Glutamatergic neuron (in vitro differentiated cells): ENCODE measurements around the gene LZTR1. TPM values are rescaled to one million over a fixed set of nuclear protein-coding genes. Genes with fewer than 3 reads are reported as not detected.

Source experiments
- DNase-seq: peaks from one replicate; pipeline ENCODE4 v3.0.0; 2022
- H3K27ac Mint-ChIP-seq: one replicate; pipeline ENCODE4 v1.8.0; 2020; ENCODE audit warnings: mild to moderate bottlenecking, mixed read lengths, inconsistent platforms; ENCODE audit not compliant: unreplicated experiment
- H3K27me3 Mint-ChIP-seq: one replicate; pipeline ENCODE4 v1.8.0; 2020; ENCODE audit warnings: mild to moderate bottlenecking, moderate library complexity, mixed read lengths, inconsistent platforms; ENCODE audit not compliant: unreplicated experiment
- H3K36me3 Mint-ChIP-seq: one replicate; pipeline ENCODE4 v1.8.0; 2020; ENCODE audit warnings: mild to moderate bottlenecking, mixed read lengths, inconsistent platforms; ENCODE audit not compliant: unreplicated experiment
- H3K4me1 Mint-ChIP-seq: one replicate; pipeline ENCODE4 v1.8.0; 2020; ENCODE audit warnings: mild to moderate bottlenecking, low read depth, mixed read lengths, inconsistent platforms; ENCODE audit not compliant: unreplicated experiment
- H3K4me3 Mint-ChIP-seq: one replicate; pipeline ENCODE4 v1.8.0; 2020; ENCODE audit warnings: mild to moderate bottlenecking, mixed read lengths, inconsistent platforms; ENCODE audit not compliant: unreplicated experiment
- H3K9me3 Mint-ChIP-seq: one replicate; pipeline ENCODE4 v1.8.0; 2020; ENCODE audit warnings: mild to moderate bottlenecking, moderate library complexity, mixed read lengths, inconsistent platforms; ENCODE audit not compliant: unreplicated experiment
- CTCF ChIP-seq: fragments of 200-600 bp; sonication (generic); IDR thresholded peaks from one replicate; pipeline ENCODE4 v1.5.0; 2021; ENCODE audit not compliant: partially characterized antibody, unreplicated experiment
- total RNA-seq: library from RNA; stranded (reverse); fragmentation: NEBNext Ultra II Directional; extraction: Animal tissue kit (Norgen Biotek cat#: 25700); gene quantifications from one replicate; pipeline ENCODE4 v1.2.1, GENCODE V29; 2021; ENCODE audit not compliant: unreplicated experiment

LZTR1 gene
- total RNA-seq, 1 donor from 2014 or later: 165 TPM

GRCh38 chr22:20956258-20957101 is 25.6 kb upstream of the LZTR1 start:
- H3K4me3 Mint-ChIP-seq: peak overlapping the region; percentile 61
- no peak for TF ChIP-seq CTCF
- H3K4me1 Mint-ChIP-seq: peaks cover 21% of the 10 kb centered on the region
- peaks cover 16% of the 10 kb centered on the region for H3K27me3 Mint-ChIP-seq
- H3K27ac Mint-ChIP-seq: no peak overlapping the region
- H3K9me3 Mint-ChIP-seq: peaks cover 16% of the 10 kb centered on the region
- DNase-seq: no peak
- no peaks in the 10 kb centered on the region for H3K36me3 Mint-ChIP-seq

- DNase-seq: no peak
- no peak for TF ChIP-seq CTCF
- H3K4me3 Mint-ChIP-seq: peak overlapping the region; percentile 64
These were observed 24.9 kb upstream of the LZTR1 start for GRCh38 chr22:20957102-20957682.

GRCh38 chr22:20957683-20958431 is 24.2 kb upstream of the LZTR1 start:
- no peak for TF ChIP-seq CTCF
- peak; percentile 46 for DNase-seq
- H3K27me3 Mint-ChIP-seq: peaks cover 11% of the 10 kb centered on the region
- peaks cover 8% of the 10 kb centered on the region for H3K4me1 Mint-ChIP-seq
- H3K4me3 Mint-ChIP-seq: peak overlapping the region; percentile 64
- peak overlapping the region; percentile 38 for H3K27ac Mint-ChIP-seq
- no peaks in the 10 kb centered on the region for H3K36me3 Mint-ChIP-seq
- H3K9me3 Mint-ChIP-seq: peaks cover 10% of the 10 kb centered on the region

More at GRCh38 chr22:20957102-20957682, 24.9 kb upstream of the LZTR1 start:
- H3K9me3 Mint-ChIP-seq: peaks cover 13% of the 10 kb centered on the region
- no peak overlapping the region for H3K27ac Mint-ChIP-seq
- H3K36me3 Mint-ChIP-seq: no peaks in the 10 kb centered on the region
- peaks cover 14% of the 10 kb centered on the region for H3K4me1 Mint-ChIP-seq
- peaks cover 16% of the 10 kb centered on the region for H3K27me3 Mint-ChIP-seq

GRCh38 chr22:20959578-20960461 is 22.3 kb upstream of the LZTR1 start:
- Mint-ChIP-seq H3K4me3 (no peak overlapping the region), H3K27ac (no peak overlapping the region), H3K36me3 (no peaks in the 10 kb centered on the region), H3K9me3 (peaks cover 8% of the 10 kb centered on the region), H3K27me3 (peaks cover 17% of the 10 kb centered on the region), H3K4me1 (peaks cover 11% of the 10 kb centered on the region)
- DNase-seq: no peak
- TF ChIP-seq CTCF: no peak
